Gastrocnemius medialis (tissue), 4 donors: ENCODE data around the gene ZKSCAN2. TPM values are rescaled to one million over a fixed set of nuclear protein-coding genes. Genes with fewer than 3 reads are reported as not detected.

ENCODE experiments used
- ATAC-seq, 2 donors: fragments of 150-250 bp; one replicate each; pipeline ENCODE4 v1.9.1; 2016
- DNase-seq, 2 donors: peaks; one replicate each; pipeline ENCODE4 v3.0.0-alpha.2; 2019
- H3K27ac ChIP-seq, 4 donors: fragments of 200-600 bp; sonication (generic); 1 replicate in 1 of 4; 2 replicates in 3 of 4; pipeline ENCODE4 v1.5.1; 2016 to 2018; ENCODE audit warnings: mild to moderate bottlenecking in 2 of 4, moderate library complexity in 1 of 4
- H3K27me3 ChIP-seq, 3 donors: fragments of 200-600 bp; sonication (generic) in 2 of 3; 1 replicate in 1 of 3; 2 replicates in 2 of 3; pipeline versions ENCODE4 v1.5.1 to v1.6.0; 2016 to 2019; ENCODE audit warnings: mild to moderate bottlenecking in 1 of 3, moderate library complexity in 1 of 3
- H3K36me3 ChIP-seq, 2 donors: fragments of 200-600 bp; sonication (generic) in 1 of 2; one replicate each; pipeline ENCODE4 v1.5.1; 2017 to 2018
- H3K4me1 ChIP-seq, 2 donors: fragments of 200-600 bp; sonication (generic) in 1 of 2; one replicate each; pipeline ENCODE4 v1.5.1; 2016 to 2017; ENCODE audit warnings: mild to moderate bottlenecking in 2 of 2
- H3K4me3 ChIP-seq, 4 donors: fragments of 200-600 bp; sonication (generic) in 3 of 4; 1 replicate in 1 of 4; 2 replicates in 3 of 4; pipeline ENCODE4 v1.5.1; 2016 to 2019; ENCODE audit warnings: mild to moderate bottlenecking in 2 of 4
- H3K9me3 ChIP-seq, 3 donors: fragments of 200-600 bp; sonication (generic) in 2 of 3; 1 replicate in 1 of 3; 2 replicates in 2 of 3; pipeline ENCODE4 v1.5.1; 2016 to 2019
- POLR2A ChIP-seq, 2 donors: fragments of 450-650 bp; IDR thresholded peaks; one replicate each; pipeline ENCODE4 v1.6.1; 2017; ENCODE audit warnings: antibody characterized with exemption in 2 of 2, mild to moderate bottlenecking in 2 of 2, moderate library complexity in 2 of 2
- in situ Hi-C, 4 donors: fragments of 200-750 bp; cut with MboI; loops; one replicate each; pipeline versions ENCODE4 v1.15.0 to v1.8.0; 2017; ENCODE audit warnings: low sequenced_read_pairs in 4 of 4
- intact Hi-C: fragments of 100-400 bp; cut with DNase I; formaldehyde crosslinking; loops from one replicate; pipeline ENCODE4 v1.15.1; 2023; ENCODE audit warnings: low total_unique reads
- total RNA-seq, 4 donors: library from RNA; depleted of rRNA; stranded (reverse); fragments of >200 nt; gene quantifications; one replicate each; pipeline versions ENCODE4 v1.1.0 to v1.2.3, GENCODE V29; 2016
- TF ChIP-seq, protein P1 (sequence below), 5 experiments: fragments of 450-650 bp in 3 of 5; fragments of 200-600 bp in 2 of 5; sonication (generic) in 2 of 5; IDR thresholded peaks in 4 of 5; conservative IDR thresholded peaks in 1 of 5; 1 replicate in 4 of 5; 2 replicates in 1 of 5; pipeline ENCODE4 v1.5.1; 2016 to 2019; ENCODE audit warnings: antibody characterized with exemption in 5 of 5, mild to moderate bottlenecking in 3 of 5, moderate library complexity in 3 of 5

ZKSCAN2 gene
- total RNA-seq, 4 donors from 2014 or later = 2.9 to 6.9 (median 5.2) TPM

DNA sequence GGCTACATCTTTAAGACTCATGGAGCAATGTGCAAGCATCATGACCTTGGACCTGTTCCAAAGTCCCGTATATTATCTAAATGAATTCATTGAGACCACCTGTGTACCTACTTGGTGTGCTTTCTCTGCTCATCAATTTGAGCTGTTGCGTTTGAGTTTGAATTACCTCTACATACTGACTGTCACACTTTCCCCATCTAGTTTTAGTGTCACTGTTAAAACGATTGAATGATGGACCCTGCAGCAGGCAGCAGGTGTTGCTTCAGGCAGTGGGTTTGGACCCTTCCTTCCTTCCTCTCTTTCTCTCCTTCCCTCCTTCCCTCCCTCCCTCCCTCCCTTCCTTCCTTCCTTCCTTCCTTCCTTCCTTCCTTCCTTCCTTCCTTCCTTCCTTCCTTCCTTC, 33.9 kb upstream of the ZKSCAN2 start:
- intact Hi-C loops (no loop called here), in situ Hi-C loops (no loop called here)
- H3K27ac ChIP-seq = no peak overlapping the region
- no peak for DNase-seq
- no peaks in the 10 kb centered on the region for H3K4me1 ChIP-seq
- H3K27me3 ChIP-seq = no peaks in the 10 kb centered on the region
- TF ChIP-seq, protein P1, sequence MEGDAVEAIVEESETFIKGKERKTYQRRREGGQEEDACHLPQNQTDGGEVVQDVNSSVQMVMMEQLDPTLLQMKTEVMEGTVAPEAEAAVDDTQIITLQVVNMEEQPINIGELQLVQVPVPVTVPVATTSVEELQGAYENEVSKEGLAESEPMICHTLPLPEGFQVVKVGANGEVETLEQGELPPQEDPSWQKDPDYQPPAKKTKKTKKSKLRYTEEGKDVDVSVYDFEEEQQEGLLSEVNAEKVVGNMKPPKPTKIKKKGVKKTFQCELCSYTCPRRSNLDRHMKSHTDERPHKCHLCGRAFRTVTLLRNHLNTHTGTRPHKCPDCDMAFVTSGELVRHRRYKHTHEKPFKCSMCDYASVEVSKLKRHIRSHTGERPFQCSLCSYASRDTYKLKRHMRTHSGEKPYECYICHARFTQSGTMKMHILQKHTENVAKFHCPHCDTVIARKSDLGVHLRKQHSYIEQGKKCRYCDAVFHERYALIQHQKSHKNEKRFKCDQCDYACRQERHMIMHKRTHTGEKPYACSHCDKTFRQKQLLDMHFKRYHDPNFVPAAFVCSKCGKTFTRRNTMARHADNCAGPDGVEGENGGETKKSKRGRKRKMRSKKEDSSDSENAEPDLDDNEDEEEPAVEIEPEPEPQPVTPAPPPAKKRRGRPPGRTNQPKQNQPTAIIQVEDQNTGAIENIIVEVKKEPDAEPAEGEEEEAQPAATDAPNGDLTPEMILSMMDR (IDR thresholded peaks at IDR 0.05 in 4 of 5, conservative IDR thresholded peaks at IDR 0.05 in 1 of 5) = no peak
- TF ChIP-seq POLR2A (IDR thresholded peaks at IDR 0.05) = no peak
- H3K9me3 ChIP-seq = no peaks in the 10 kb centered on the region
- no peak overlapping the region for H3K4me3 ChIP-seq
- ATAC-seq = no peak
- no peaks in the 10 kb centered on the region for H3K36me3 ChIP-seq

DNA sequence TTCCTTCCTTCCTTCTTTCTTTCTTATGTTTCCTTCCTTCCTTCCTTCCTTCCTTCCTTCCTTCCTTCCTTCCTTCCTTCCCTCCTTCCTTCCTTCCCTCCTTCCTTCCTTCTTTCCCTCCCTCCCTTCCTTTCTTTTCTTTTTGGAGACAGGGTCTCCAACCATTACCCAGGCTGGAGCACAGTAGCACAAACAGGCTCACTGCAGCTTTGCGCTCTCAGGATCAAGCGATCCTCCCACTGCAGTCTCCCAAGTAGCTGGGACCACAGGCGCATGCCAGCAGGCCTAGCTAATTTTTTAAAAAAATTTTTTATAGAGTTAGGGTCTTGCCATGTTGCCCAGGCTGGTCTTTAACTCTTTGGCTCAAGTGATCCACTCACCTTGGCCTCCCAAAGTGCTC, 31.8 kb upstream of the ZKSCAN2 start:
- intact Hi-C loops = no loop called here
- in situ Hi-C loops = no loop called here
- DNase-seq (no peak), ATAC-seq (no peak)
- no peak overlapping the region for H3K27ac ChIP-seq
- no peak overlapping the region for H3K4me3 ChIP-seq
- no peaks in the 10 kb centered on the region for H3K9me3 ChIP-seq
- H3K36me3 ChIP-seq = no peaks in the 10 kb centered on the region
- H3K4me1 ChIP-seq = no peaks in the 10 kb centered on the region
- no peak for TF ChIP-seq POLR2A (IDR thresholded peaks at IDR 0.05)
- TF ChIP-seq, protein P1 (IDR thresholded peaks at IDR 0.05 in 4 of 5, conservative IDR thresholded peaks at IDR 0.05 in 1 of 5) = no peak
- no peaks in the 10 kb centered on the region for H3K27me3 ChIP-seq

- Histone ChIP-seq H3K36me3 (no peaks in the 10 kb centered on the region), H3K4me3 (no peak overlapping the region), H3K4me1 (no peaks in the 10 kb centered on the region), H3K27me3 (no peaks in the 10 kb centered on the region), H3K27ac (no peak overlapping the region), H3K9me3 (no peaks in the 10 kb centered on the region)
- TF ChIP-seq, protein P1 (IDR thresholded peaks at IDR 0.05 in 4 of 5, conservative IDR thresholded peaks at IDR 0.05 in 1 of 5) = no peak
- peak; percentile 70 to 91 for ATAC-seq
- DNase-seq = peak; percentile 19 to 67
- in situ Hi-C loops (no loop called here), intact Hi-C loops (no loop called here)
Measured at GRCh38 chr16:25279491-25279890, 21.8 kb upstream of the ZKSCAN2 start.

- no peak overlapping the region for H3K27ac ChIP-seq
- ATAC-seq (no peak), DNase-seq (no peak)
- in situ Hi-C loops (loop anchor here in 2 of 4 donors (25.0 kb wide), 1 partner anchor 734 kb away; the partner anchor contains the start of gene RBBP6 (in 2 of the 2)), intact Hi-C loops (no loop called here)
- no peaks in the 10 kb centered on the region for H3K36me3 ChIP-seq
- no peak overlapping the region for H3K4me3 ChIP-seq
- H3K27me3 ChIP-seq = no peaks in the 10 kb centered on the region
- TF ChIP-seq, protein P1 (IDR thresholded peaks at IDR 0.05 in 4 of 5, conservative IDR thresholded peaks at IDR 0.05 in 1 of 5) = no peak
- no peak for TF ChIP-seq POLR2A (IDR thresholded peaks at IDR 0.05)
- no peaks in the 10 kb centered on the region for H3K9me3 ChIP-seq
- no peaks in the 10 kb centered on the region for H3K4me1 ChIP-seq
Measured at GRCh38 chr16:25271421-25271820, 13.8 kb upstream of the ZKSCAN2 start.

- no peak for DNase-seq
- no peak overlapping the region for H3K27ac ChIP-seq
- no peak for ATAC-seq
- no peaks in the 10 kb centered on the region for H3K4me1 ChIP-seq
- in situ Hi-C loops = loop anchor here in 2 of 4 donors (25.0 kb wide), 1 partner anchor 733 kb away; the partner anchor contains the start of gene RBBP6 (in 2 of the 2)
- H3K9me3 ChIP-seq = no peaks in the 10 kb centered on the region
- intact Hi-C loops = no loop called here
- H3K4me3 ChIP-seq = no peak overlapping the region
- no peaks in the 10 kb centered on the region for H3K36me3 ChIP-seq
- no peaks in the 10 kb centered on the region for H3K27me3 ChIP-seq
- no peak for TF ChIP-seq POLR2A (IDR thresholded peaks at IDR 0.05)
- TF ChIP-seq, protein P1 (IDR thresholded peaks at IDR 0.05 in 4 of 5, conservative IDR thresholded peaks at IDR 0.05 in 1 of 5) = no peak
Measured at GRCh38 chr16:25270577-25270976, 12.9 kb upstream of the ZKSCAN2 start.
